Measurements from ENCODE around the gene OPCML. TPM values are rescaled to one million over a fixed set of nuclear protein-coding genes. Genes with fewer than 3 reads are reported as not detected.

The OPCML gene
- total RNA-seq, 2 donors from 2014 or later: 0.60 to 1.3 TPM

- intact Hi-C loops (cut with DNase I): loop anchor here in 1 of 2 donors (5.0 kb wide), 1 partner anchor 443 kb away; no protein-coding TSS in a partner anchor
Observed at GRCh38 chr11:133545199-133545803, 13.0 kb upstream of the OPCML start.

GRCh38 chr11:133541720-133542095 is 9.4 kb upstream of the OPCML start:
- intact Hi-C loops (cut with DNase I): no loop called here

More at GRCh38 chr11:133545199-133545803, 13.0 kb upstream of the OPCML start:
- DNase-seq (ENCODE audit: low spot score): no peak

GRCh38 chr11:133541021-133541719 is 8.9 kb upstream of the OPCML start:
- DNase-seq (ENCODE audit: low spot score): no peak
- intact Hi-C loops (cut with DNase I): no loop called here

More at GRCh38 chr11:133541720-133542095, 9.4 kb upstream of the OPCML start:
- no peak for DNase-seq (ENCODE audit: low spot score)

GRCh38 chr11:133536198-133536597 is 3.9 kb upstream of the OPCML start:
- DNase-seq (ENCODE audit: low spot score): no peak
- intact Hi-C loops (cut with DNase I): no loop called here

- DNase-seq (ENCODE audit: low spot score): no peak
- intact Hi-C loops (cut with DNase I): no loop called here
Observed at GRCh38 chr11:133533205-133533604, 904 bp upstream of the OPCML start.

GRCh38 chr11:133531458-133531857 is 843 bp downstream of the OPCML start:
- no peak for DNase-seq (ENCODE audit: low spot score)
- intact Hi-C loops (cut with DNase I): no loop called here

- DNase-seq (ENCODE audit: low spot score): no peak
- intact Hi-C loops (cut with DNase I): no loop called here
Observed at GRCh38 chr11:133530501-133530835, 1.8 kb downstream of the OPCML start.

GRCh38 chr11:133529807-133530500 is 2.3 kb downstream of the OPCML start:
- no peak for DNase-seq (ENCODE audit: low spot score)
- intact Hi-C loops (cut with DNase I): no loop called here

- DNase-seq (ENCODE audit: low spot score): no peak
- intact Hi-C loops (cut with DNase I): no loop called here
Observed at GRCh38 chr11:133526790-133527189, 5.5 kb downstream of the OPCML start.

- no peak for DNase-seq (ENCODE audit: low spot score)
- intact Hi-C loops (cut with DNase I): no loop called here
Observed at GRCh38 chr11:133525976-133526375, 6.3 kb downstream of the OPCML start.

- DNase-seq (ENCODE audit: low spot score): no peak
- intact Hi-C loops (cut with DNase I): no loop called here
Observed at GRCh38 chr11:133524488-133524887, 7.8 kb downstream of the OPCML start.

- no peak for DNase-seq (ENCODE audit: low spot score)
- intact Hi-C loops (cut with DNase I): no loop called here
Observed at GRCh38 chr11:133522344-133522743, 10.0 kb downstream of the OPCML start.

GRCh38 chr11:133521502-133521901 is 10.8 kb downstream of the OPCML start:
- DNase-seq (ENCODE audit: low spot score): no peak
- intact Hi-C loops (cut with DNase I): no loop called here

GRCh38 chr11:133520707-133521106 is 11.6 kb downstream of the OPCML start:
- no peak for DNase-seq (ENCODE audit: low spot score)

GRCh38 chr11:133519560-133519959 is 12.7 kb downstream of the OPCML start:
- intact Hi-C loops (cut with DNase I): no loop called here
- DNase-seq (ENCODE audit: low spot score): no peak

More at GRCh38 chr11:133520707-133521106, 11.6 kb downstream of the OPCML start:
- intact Hi-C loops (cut with DNase I): no loop called here

- DNase-seq (ENCODE audit: low spot score): no peak
- intact Hi-C loops (cut with DNase I): no loop called here
Observed at GRCh38 chr11:133518702-133519264, 13.5 kb downstream of the OPCML start.

- DNase-seq (ENCODE audit: low spot score): no peak
- intact Hi-C loops (cut with DNase I): no loop called here
Observed at GRCh38 chr11:133516845-133517244, 15.5 kb downstream of the OPCML start.

- DNase-seq (ENCODE audit: low spot score): no peak
- intact Hi-C loops (cut with DNase I): no loop called here
Observed at GRCh38 chr11:133515107-133515506, 17.2 kb downstream of the OPCML start.

GRCh38 chr11:133509924-133510697 is 22.2 kb downstream of the OPCML start:
- intact Hi-C loops (cut with DNase I): no loop called here
- DNase-seq (ENCODE audit: low spot score): no peak

GRCh38 chr11:133508468-133508867 is 23.8 kb downstream of the OPCML start:
- intact Hi-C loops (cut with DNase I): no loop called here

More at GRCh38 chr11:133508468-133508867, 23.8 kb downstream of the OPCML start:
- DNase-seq (ENCODE audit: low spot score): no peak

All from posterior vena cava (tissue), 2 donors.